Ishikawa (cell line): ENCODE results near the gene TPRG1.

Source experiments
- CEBPB ChIP-seq: IDR thresholded peaks from 2 replicates; pipeline ENCODE4 v1.6.1; 2012
- CREB1 ChIP-seq: IDR thresholded peaks from 2 replicates; pipeline ENCODE4 v1.6.1; 2012; ENCODE audit warnings: low read depth
- EGR1 ChIP-seq: IDR thresholded peaks from 2 replicates; pipeline ENCODE4 v1.6.1; 2012
- EP300 ChIP-seq: IDR thresholded peaks from 2 replicates; pipeline ENCODE4 v1.6.1; 2012; ENCODE audit warnings: borderline replicate concordance
- FOXM1 ChIP-seq: IDR thresholded peaks from 2 replicates; pipeline ENCODE4 v1.6.1; 2012; ENCODE audit warnings: low read depth, borderline replicate concordance
- MAX ChIP-seq: IDR thresholded peaks from 2 replicates; pipeline ENCODE4 v1.6.1; 2012
- NFIC ChIP-seq: IDR thresholded peaks from 2 replicates; pipeline ENCODE4 v1.6.1; 2012
- RAD21 ChIP-seq: IDR thresholded peaks from 2 replicates; pipeline ENCODE4 v1.6.1; 2012; ENCODE audit warnings: low read depth
- REST ChIP-seq: IDR thresholded peaks from 2 replicates; pipeline ENCODE4 v1.6.1; 2012; ENCODE audit warnings: low read depth, mild to moderate bottlenecking
- TAF1 ChIP-seq: IDR thresholded peaks from 2 replicates; pipeline ENCODE4 v1.6.1; 2012; ENCODE audit warnings: low read depth, mild to moderate bottlenecking
- TCF12 ChIP-seq: IDR thresholded peaks from 2 replicates; pipeline ENCODE4 v1.6.1; 2012; ENCODE audit warnings: low read depth
- YY1 ChIP-seq: IDR thresholded peaks from 2 replicates; pipeline ENCODE4 v1.6.1; 2012; ENCODE audit warnings: low read depth
- ZBTB7A ChIP-seq: IDR thresholded peaks from 2 replicates; pipeline ENCODE4 v1.6.1; 2012; ENCODE audit warnings: low read depth
- TF ChIP-seq, protein P1 (sequence below): IDR thresholded peaks from 2 replicates; pipeline ENCODE4 v1.6.1; 2012

GRCh38 chr3:189236352-189236751, 64.6 kb downstream of the TPRG1 start:
- TF ChIP-seq MAX, result no peak
- no peak for TF ChIP-seq ZBTB7A
- no peak for TF ChIP-seq TAF1
- no peak for TF ChIP-seq RAD21
- TF ChIP-seq EP300, result no peak
- no peak for TF ChIP-seq CEBPB
- no peak for TF ChIP-seq REST
- TF ChIP-seq CREB1, result no peak
- no peak for TF ChIP-seq EGR1
- TF ChIP-seq FOXM1, result no peak
- no peak for TF ChIP-seq TCF12
- TF ChIP-seq, protein P1, sequence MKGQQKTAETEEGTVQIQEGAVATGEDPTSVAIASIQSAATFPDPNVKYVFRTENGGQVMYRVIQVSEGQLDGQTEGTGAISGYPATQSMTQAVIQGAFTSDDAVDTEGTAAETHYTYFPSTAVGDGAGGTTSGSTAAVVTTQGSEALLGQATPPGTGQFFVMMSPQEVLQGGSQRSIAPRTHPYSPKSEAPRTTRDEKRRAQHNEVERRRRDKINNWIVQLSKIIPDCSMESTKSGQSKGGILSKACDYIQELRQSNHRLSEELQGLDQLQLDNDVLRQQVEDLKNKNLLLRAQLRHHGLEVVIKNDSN, result no peak
- TF ChIP-seq NFIC, result no peak
- TF ChIP-seq YY1, result no peak
